Activated naive CD4-positive, alpha-beta T cell treated with anti-CD3 and anti-CD28 coated beads, Interleukin-2, amount 50 U/mL, for 24 hours (primary cell): ENCODE results near the gene MINAR1.

Source experiments
- H3K27ac Mint-ChIP-seq: one replicate; pipeline ENCODE4 v1.8.0; 2021; ENCODE audit warnings: mild to moderate bottlenecking, mixed read lengths
- H3K27me3 Mint-ChIP-seq: one replicate; pipeline ENCODE4 v1.8.0; 2021; ENCODE audit warnings: mixed read lengths
- H3K36me3 Mint-ChIP-seq: one replicate; pipeline ENCODE4 v1.8.0; 2021; ENCODE audit warnings: mixed read lengths
- H3K4me1 Mint-ChIP-seq: one replicate; pipeline ENCODE4 v1.8.0; 2021; ENCODE audit warnings: mixed read lengths
- H3K4me3 Mint-ChIP-seq: one replicate; pipeline ENCODE4 v1.8.0; 2021; ENCODE audit warnings: mild to moderate bottlenecking, mixed read lengths
- H3K9me3 Mint-ChIP-seq: one replicate; pipeline ENCODE4 v1.8.0; 2021; ENCODE audit warnings: mixed read lengths

MINAR1 gene

DNA sequence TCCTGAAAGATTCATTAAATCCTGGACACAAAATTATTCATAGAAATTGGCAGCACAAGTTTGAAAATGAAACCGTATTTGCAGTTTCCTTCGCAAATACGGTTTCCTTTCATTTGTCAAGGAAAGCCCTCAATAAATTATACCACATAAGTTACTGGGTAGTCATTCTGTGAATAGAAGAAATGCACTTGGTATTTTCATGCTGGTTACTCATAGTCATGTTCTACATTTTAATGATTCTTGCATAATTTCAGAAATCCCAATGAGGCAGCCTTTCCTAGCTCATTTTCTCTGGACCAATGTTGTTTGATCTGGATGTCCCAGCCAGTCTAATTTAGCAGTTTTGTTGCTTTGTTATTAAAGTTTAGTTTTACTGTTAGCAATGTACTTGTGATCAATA is 43.2 kb downstream of the MINAR1 start:
- H3K9me3 Mint-ChIP-seq, result no peaks in the 10 kb centered on the region
- no peaks in the 10 kb centered on the region for H3K27me3 Mint-ChIP-seq
- H3K4me3 Mint-ChIP-seq, result no peak overlapping the region
- peaks cover 4% of the 10 kb centered on the region for H3K4me1 Mint-ChIP-seq
- H3K27ac Mint-ChIP-seq, result no peak overlapping the region
- no peaks in the 10 kb centered on the region for H3K36me3 Mint-ChIP-seq

- Mint-ChIP-seq H3K27me3 (no peaks in the 10 kb centered on the region), H3K9me3 (peaks cover 4% of the 10 kb centered on the region), H3K27ac (no peak overlapping the region), H3K4me3 (no peak overlapping the region), H3K4me1 (peaks cover 4% of the 10 kb centered on the region), H3K36me3 (no peaks in the 10 kb centered on the region)
These were observed 46.0 kb downstream of the MINAR1 start for GRCh38 chr15:79478108-79478507.

GRCh38 chr15:79479616-79480015 is 47.5 kb downstream of the MINAR1 start:
- Mint-ChIP-seq H3K4me3 (no peak overlapping the region), H3K27me3 (peaks cover 2% of the 10 kb centered on the region), H3K9me3 (peaks cover 10% of the 10 kb centered on the region), H3K27ac (no peak overlapping the region), H3K36me3 (no peaks in the 10 kb centered on the region), H3K4me1 (peaks cover 4% of the 10 kb centered on the region)

DNA sequence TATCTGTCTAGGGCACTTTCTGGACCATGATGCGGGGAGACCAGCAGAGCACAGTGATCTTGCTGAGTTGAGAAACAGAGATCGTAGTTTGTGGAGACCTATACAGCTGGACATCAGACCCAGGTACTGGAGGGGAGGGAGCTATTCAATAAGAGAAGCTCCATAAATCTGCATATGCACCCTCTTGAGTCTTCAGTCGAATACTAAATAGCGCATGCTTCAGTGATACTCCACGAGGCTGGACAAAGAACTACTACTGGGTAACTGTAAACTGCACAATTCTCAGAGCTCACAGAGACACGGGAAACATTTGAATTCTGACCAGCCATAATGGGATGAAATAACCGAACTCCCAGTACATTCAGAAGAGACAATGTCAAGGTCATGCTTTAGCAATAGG is 49.7 kb downstream of the MINAR1 start:
- peaks cover 3% of the 10 kb centered on the region for H3K27me3 Mint-ChIP-seq
- H3K36me3 Mint-ChIP-seq, result no peaks in the 10 kb centered on the region
- no peak overlapping the region for H3K27ac Mint-ChIP-seq
- H3K4me1 Mint-ChIP-seq, result no peaks in the 10 kb centered on the region
- H3K4me3 Mint-ChIP-seq, result no peak overlapping the region
- peaks cover 10% of the 10 kb centered on the region for H3K9me3 Mint-ChIP-seq
